NCI-H1694 treated with DMSO at 0.1 percent for 48 hours (cell line): Measurements from ENCODE around the gene FSHR.

Experiments used
- DNase-seq: peaks from one replicate; lab custom pipeline; 2025; lab: John Stamatoyannopoulos, UW

Gene FSHR

GRCh38 chr2:49111006-49111405, 43.3 kb downstream of the FSHR start:
- no peak for DNase-seq

GRCh38 chr2:49110571-49110970, 43.7 kb downstream of the FSHR start:
- DNase-seq = no peak

- no peak for DNase-seq
Observed at GRCh38 chr2:49108851-49109250, 45.5 kb downstream of the FSHR start.

- no peak for DNase-seq
Observed at GRCh38 chr2:49108436-49108835, 45.9 kb downstream of the FSHR start.

GRCh38 chr2:49105506-49105905, 48.8 kb downstream of the FSHR start:
- DNase-seq = no peak

- no peak for DNase-seq
Observed at GRCh38 chr2:49102146-49102545, 52.2 kb downstream of the FSHR start.

GRCh38 chr2:49080681-49081080, 73.6 kb downstream of the FSHR start:
- no peak for DNase-seq

- no peak for DNase-seq
Observed at GRCh38 chr2:49070716-49071115, 83.6 kb downstream of the FSHR start.

- DNase-seq = no peak
Observed at GRCh38 chr2:49069829-49070228, 84.5 kb downstream of the FSHR start.

GRCh38 chr2:49068613-49069012, 85.7 kb downstream of the FSHR start:
- DNase-seq = no peak

- DNase-seq = no peak
Observed at GRCh38 chr2:49067971-49068370, 86.3 kb downstream of the FSHR start.

GRCh38 chr2:49053156-49053555, 101.2 kb downstream of the FSHR start:
- DNase-seq = no peak

- no peak for DNase-seq
Observed at GRCh38 chr2:49050265-49050664, 104.0 kb downstream of the FSHR start.

GRCh38 chr2:49049161-49049560, 105.2 kb downstream of the FSHR start:
- no peak for DNase-seq

GRCh38 chr2:49045083-49045482, 109.2 kb downstream of the FSHR start:
- DNase-seq = no peak

GRCh38 chr2:49044350-49045079, 109.8 kb downstream of the FSHR start:
- peak; percentile 34 for DNase-seq

GRCh38 chr2:49043405-49043982, 110.8 kb downstream of the FSHR start:
- DNase-seq = no peak

GRCh38 chr2:49042488-49042887, 111.8 kb downstream of the FSHR start:
- DNase-seq = no peak

- DNase-seq = no peak
Observed at GRCh38 chr2:49041061-49041460, 113.3 kb downstream of the FSHR start.

- no peak for DNase-seq
Observed at GRCh38 chr2:49037197-49037596, 117.1 kb downstream of the FSHR start.

- no peak for DNase-seq
Observed at GRCh38 chr2:49035481-49035880, 118.8 kb downstream of the FSHR start.

GRCh38 chr2:49033394-49034185, 120.7 kb downstream of the FSHR start:
- DNase-seq = no peak

GRCh38 chr2:49032936-49033335, 121.4 kb downstream of the FSHR start:
- DNase-seq = no peak
